HL-60 (cell line): ENCODE measurements around the gene LRRC8D.
A peak's percentile ranks its signal among the peaks of the same experiment; 100 is the strongest.

Experiments used
- DNase-seq, 2 experiments: peaks; one replicate each; pipeline ENCODE4 v3.0.0-alpha.2; 2010 to 2020; ENCODE audit warnings: low read depth in 1 of 2, low spot score in 1 of 2
- H3K27ac ChIP-seq: fragments of 250-450 bp; sonication (Bioruptor Pico); replicated peaks from 2 replicates; pipeline ENCODE4 v1.5.1; 2020; ENCODE audit warnings: mild to moderate bottlenecking, moderate library complexity
- H3K27me3 ChIP-seq: fragments of 250-450 bp; sonication (Bioruptor Pico); 2 replicates; pipeline ENCODE4 v1.5.1; 2021; ENCODE audit warnings: mild to moderate bottlenecking, moderate library complexity; ENCODE audit not compliant: insufficient read depth, poor library complexity, severe bottlenecking
- H3K4me3 ChIP-seq: replicated peaks from 2 replicates; pipeline ENCODE4 v1.5.1; 2011; ENCODE audit warnings: mild to moderate bottlenecking, control low read depth, low read length; ENCODE audit not compliant: insufficient read depth
- GABPA ChIP-seq: IDR thresholded peaks from 2 replicates; pipeline ENCODE4 v1.6.1; 2012; ENCODE audit warnings: low read depth
- POLR2AphosphoS5 ChIP-seq: IDR thresholded peaks from 2 replicates; pipeline ENCODE4 v1.6.1; 2012; ENCODE audit warnings: low read depth
- SPI1 ChIP-seq: IDR thresholded peaks from 2 replicates; pipeline ENCODE4 v1.6.1; 2012; ENCODE audit warnings: low read depth, mild to moderate bottlenecking, borderline replicate concordance
- TF ChIP-seq, protein P1 (sequence below): IDR thresholded peaks from one replicate; pipeline ENCODE4 v1.5.1; 2011; ENCODE audit warnings: low read length, control low read depth, inconsistent platforms; ENCODE audit not compliant: insufficient read depth
- TF ChIP-seq, protein P2 (sequence below): IDR thresholded peaks from 2 replicates; pipeline ENCODE4 v1.6.1; 2012; ENCODE audit warnings: low read depth; ENCODE audit not compliant: insufficient replicate concordance

LRRC8D gene

DNA sequence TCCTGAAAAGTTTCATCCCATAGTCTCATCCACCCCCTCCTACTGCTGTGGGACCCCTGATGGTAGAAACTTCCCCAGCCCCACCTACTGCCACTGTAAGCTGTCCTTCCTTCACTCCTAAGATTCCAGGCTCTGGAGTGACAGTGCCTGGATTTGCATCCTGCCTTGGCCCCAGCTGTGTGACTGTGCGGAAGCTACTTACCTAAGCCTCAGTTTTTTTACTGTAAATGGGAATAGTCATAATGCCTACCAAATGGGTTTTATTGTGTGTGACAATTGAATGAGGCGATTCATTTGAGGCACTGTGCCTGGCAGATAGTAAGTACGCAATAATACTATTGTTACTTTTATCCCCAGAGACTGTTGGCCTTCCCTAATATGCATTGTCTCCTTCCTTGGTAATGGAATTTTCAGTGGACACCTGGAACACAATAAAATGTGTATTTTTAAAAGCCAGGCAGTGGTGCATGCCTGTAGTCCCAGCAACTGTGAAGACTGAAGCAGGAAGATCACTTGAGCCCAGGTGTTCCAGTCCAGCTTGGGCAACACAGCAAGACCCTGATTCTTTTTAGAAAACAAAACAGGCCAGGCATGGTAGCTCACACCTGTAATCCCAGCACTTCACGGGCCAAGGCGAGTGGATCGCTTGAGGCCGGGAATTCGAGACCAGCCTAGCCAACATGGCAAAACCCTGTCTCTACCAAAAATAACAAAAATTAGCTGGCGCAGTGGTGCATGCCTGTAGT, 119.0 kb downstream of the LRRC8D start:
- no peak overlapping the region for H3K27ac ChIP-seq
- no peak for DNase-seq
- no peaks in the 10 kb centered on the region for H3K27me3 ChIP-seq
- no peak overlapping the region for H3K4me3 ChIP-seq
- TF ChIP-seq, protein P1, sequence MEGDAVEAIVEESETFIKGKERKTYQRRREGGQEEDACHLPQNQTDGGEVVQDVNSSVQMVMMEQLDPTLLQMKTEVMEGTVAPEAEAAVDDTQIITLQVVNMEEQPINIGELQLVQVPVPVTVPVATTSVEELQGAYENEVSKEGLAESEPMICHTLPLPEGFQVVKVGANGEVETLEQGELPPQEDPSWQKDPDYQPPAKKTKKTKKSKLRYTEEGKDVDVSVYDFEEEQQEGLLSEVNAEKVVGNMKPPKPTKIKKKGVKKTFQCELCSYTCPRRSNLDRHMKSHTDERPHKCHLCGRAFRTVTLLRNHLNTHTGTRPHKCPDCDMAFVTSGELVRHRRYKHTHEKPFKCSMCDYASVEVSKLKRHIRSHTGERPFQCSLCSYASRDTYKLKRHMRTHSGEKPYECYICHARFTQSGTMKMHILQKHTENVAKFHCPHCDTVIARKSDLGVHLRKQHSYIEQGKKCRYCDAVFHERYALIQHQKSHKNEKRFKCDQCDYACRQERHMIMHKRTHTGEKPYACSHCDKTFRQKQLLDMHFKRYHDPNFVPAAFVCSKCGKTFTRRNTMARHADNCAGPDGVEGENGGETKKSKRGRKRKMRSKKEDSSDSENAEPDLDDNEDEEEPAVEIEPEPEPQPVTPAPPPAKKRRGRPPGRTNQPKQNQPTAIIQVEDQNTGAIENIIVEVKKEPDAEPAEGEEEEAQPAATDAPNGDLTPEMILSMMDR, result no peak
- TF ChIP-seq POLR2AphosphoS5, result peak; percentile 35; the same call in 1 of the 2 replicates

DNA sequence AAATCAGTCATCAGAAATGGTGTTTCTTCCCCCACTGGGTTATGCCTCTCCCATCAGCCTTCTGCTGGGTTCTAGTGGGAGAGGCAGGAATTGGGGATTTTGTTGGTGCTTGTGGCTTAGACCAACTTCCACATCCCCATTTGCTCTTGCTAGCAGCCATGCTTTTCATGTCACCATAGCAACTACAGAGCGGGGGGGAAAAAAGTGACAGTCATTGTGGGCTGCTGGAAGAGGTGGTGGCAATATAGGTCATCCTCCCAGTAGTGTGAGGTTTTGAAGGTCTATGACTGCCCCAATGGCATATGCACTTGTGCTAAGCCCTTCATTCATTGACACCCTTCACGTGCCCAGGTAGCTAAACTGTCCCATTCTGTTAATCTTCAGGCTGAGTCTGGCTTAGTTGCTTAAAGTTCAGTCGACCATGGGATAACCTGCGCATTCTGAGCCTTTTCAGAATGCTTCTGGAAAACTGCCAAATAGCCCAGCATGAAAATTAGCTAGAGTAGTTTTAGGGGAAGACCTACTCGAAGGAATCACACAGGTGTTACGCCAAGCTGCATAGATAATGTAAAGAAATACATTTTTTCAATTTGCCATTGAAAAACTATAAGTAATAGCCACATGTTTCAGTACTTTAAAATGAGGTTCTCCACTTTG, 120.4 kb downstream of the LRRC8D start:
- 0 out of 2 replicates have a peak overlapping the region, but pooled peaks have one; percentile 25 for H3K27ac ChIP-seq
- H3K27me3 ChIP-seq, result no peaks in the 10 kb centered on the region
- H3K4me3 ChIP-seq, result no peak overlapping the region
- peak; percentile 40 to 82 for DNase-seq
- TF ChIP-seq, protein P2, sequence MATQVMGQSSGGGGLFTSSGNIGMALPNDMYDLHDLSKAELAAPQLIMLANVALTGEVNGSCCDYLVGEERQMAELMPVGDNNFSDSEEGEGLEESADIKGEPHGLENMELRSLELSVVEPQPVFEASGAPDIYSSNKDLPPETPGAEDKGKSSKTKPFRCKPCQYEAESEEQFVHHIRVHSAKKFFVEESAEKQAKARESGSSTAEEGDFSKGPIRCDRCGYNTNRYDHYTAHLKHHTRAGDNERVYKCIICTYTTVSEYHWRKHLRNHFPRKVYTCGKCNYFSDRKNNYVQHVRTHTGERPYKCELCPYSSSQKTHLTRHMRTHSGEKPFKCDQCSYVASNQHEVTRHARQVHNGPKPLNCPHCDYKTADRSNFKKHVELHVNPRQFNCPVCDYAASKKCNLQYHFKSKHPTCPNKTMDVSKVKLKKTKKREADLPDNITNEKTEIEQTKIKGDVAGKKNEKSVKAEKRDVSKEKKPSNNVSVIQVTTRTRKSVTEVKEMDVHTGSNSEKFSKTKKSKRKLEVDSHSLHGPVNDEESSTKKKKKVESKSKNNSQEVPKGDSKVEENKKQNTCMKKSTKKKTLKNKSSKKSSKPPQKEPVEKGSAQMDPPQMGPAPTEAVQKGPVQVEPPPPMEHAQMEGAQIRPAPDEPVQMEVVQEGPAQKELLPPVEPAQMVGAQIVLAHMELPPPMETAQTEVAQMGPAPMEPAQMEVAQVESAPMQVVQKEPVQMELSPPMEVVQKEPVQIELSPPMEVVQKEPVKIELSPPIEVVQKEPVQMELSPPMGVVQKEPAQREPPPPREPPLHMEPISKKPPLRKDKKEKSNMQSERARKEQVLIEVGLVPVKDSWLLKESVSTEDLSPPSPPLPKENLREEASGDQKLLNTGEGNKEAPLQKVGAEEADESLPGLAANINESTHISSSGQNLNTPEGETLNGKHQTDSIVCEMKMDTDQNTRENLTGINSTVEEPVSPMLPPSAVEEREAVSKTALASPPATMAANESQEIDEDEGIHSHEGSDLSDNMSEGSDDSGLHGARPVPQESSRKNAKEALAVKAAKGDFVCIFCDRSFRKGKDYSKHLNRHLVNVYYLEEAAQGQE, result no peak
- TF ChIP-seq GABPA (no peak), POLR2AphosphoS5 (peak; percentile 39; the same call in 1 of the 2 replicates), SPI1 (peak; percentile 37; the same call in 1 of the 2 replicates)
- TF ChIP-seq, protein P1, result no peak

DNA sequence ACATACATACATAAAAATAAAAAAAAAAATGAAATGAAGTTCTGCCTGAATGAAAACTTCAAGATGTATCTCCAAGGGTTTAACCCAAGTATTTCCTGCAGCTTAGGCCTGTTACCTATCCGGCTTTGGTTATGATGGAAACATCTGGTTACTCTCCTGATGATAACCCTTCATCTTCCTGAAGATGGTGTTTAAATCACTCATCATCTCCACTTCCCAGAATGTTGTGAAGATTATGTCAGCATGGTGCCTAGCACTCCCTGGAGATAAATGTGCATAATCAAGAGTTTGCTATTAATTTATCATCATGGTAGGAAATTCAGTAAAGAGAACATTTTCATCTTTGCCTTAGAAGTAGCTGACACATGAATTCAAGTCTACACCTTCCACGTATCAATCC, 121.2 kb downstream of the LRRC8D start:
- Histone ChIP-seq H3K27ac (peak overlapping the region; percentile 20; the same call in 1 of the 2 replicates), H3K4me3 (no peak overlapping the region), H3K27me3 (no peaks in the 10 kb centered on the region)
- TF ChIP-seq SPI1 (no peak), GABPA (no peak)
- TF ChIP-seq, protein P2, result no peak
- TF ChIP-seq, protein P1, result no peak
- no peak for DNase-seq
